Keratinocyte (primary cell): Measurements from ENCODE around the gene SHC1. TPM values are rescaled to one million over a fixed set of nuclear protein-coding genes. Genes with fewer than 3 reads are reported as not detected.

Experiments used
- DNase-seq: peaks from one replicate; pipeline ENCODE4 v3.0.0-alpha.2; 2011; ENCODE audit warnings: low read depth, missing footprints, low spot score
- FAIRE-seq: peaks from 2 replicates; lab custom pipeline; 2011; peaks lifted over from hg19 to GRCh38; lab: Jason Lieb, UNC
- H2AFZ ChIP-seq: 2 replicates; pipeline ENCODE4 v1.6.0; 2012; ENCODE audit warnings: low read length, control low read depth, inconsistent platforms; ENCODE audit not compliant: control insufficient read depth
- H3K27ac ChIP-seq: 2 replicates; pipeline ENCODE4 v1.5.1; 2011; ENCODE audit warnings: low read length; ENCODE audit not compliant: control insufficient read depth, insufficient read depth
- H3K27me3 ChIP-seq: 3 replicates; pipeline ENCODE4 v1.6.0; 2011; ENCODE audit warnings: low read length; ENCODE audit not compliant: control insufficient read depth, insufficient read depth; ENCODE audit errors: extremely low read depth
- H3K36me3 ChIP-seq, 2 experiments: 2 replicates in 1 of 2; 3 replicates in 1 of 2; pipeline ENCODE4 v1.5.1; 2011; ENCODE audit warnings: low read length in 2 of 2, mild to moderate bottlenecking in 1 of 2; ENCODE audit not compliant: control insufficient read depth in 2 of 2, insufficient read depth in 2 of 2; ENCODE audit errors: extremely low read depth in 1 of 2
- H3K4me1 ChIP-seq: 3 replicates; pipeline ENCODE4 v1.5.1; 2011; ENCODE audit warnings: low read length; ENCODE audit not compliant: control insufficient read depth, insufficient read depth; ENCODE audit errors: extremely low read depth
- H3K4me2 ChIP-seq: 3 replicates; pipeline ENCODE4 v1.6.0; 2011; ENCODE audit warnings: low read depth, low read length; ENCODE audit not compliant: control insufficient read depth, insufficient read depth; ENCODE audit errors: extremely low read depth
- H3K4me3 ChIP-seq, 3 experiments: fragments of 200-600 bp in 1 of 3; sonication (generic) in 1 of 3; 2 replicates in 2 of 3; 3 replicates in 1 of 3; pipeline ENCODE4 v1.5.1; 2011 to 2016; ENCODE audit warnings: low read length in 3 of 3, mild to moderate bottlenecking in 3 of 3, control low read depth in 2 of 3, inconsistent platforms in 1 of 3, low read depth in 1 of 3, mixed read lengths in 1 of 3, mixed run types in 1 of 3, moderate library complexity in 1 of 3; ENCODE audit not compliant: control insufficient read depth in 2 of 3, insufficient read depth in 2 of 3; ENCODE audit errors: extremely low read depth in 1 of 3
- H3K79me2 ChIP-seq: 2 replicates; pipeline ENCODE4 v1.6.0; 2012; ENCODE audit warnings: low read length; ENCODE audit not compliant: control insufficient read depth, insufficient read depth
- H3K9ac ChIP-seq: 3 replicates; pipeline ENCODE4 v1.6.0; 2011; ENCODE audit warnings: low read length; ENCODE audit not compliant: control insufficient read depth, insufficient read depth; ENCODE audit errors: extremely low read depth
- H3K9me1 ChIP-seq: 3 replicates; pipeline ENCODE4 v1.6.0; 2011; ENCODE audit warnings: low read length; ENCODE audit not compliant: control insufficient read depth, insufficient read depth; ENCODE audit errors: extremely low read depth
- H3K9me3 ChIP-seq: 2 replicates; pipeline ENCODE4 v1.5.1; 2012; ENCODE audit warnings: low read depth, low read length; ENCODE audit not compliant: control insufficient read depth
- H4K20me1 ChIP-seq: 3 replicates; pipeline ENCODE4 v1.6.0; 2011; ENCODE audit warnings: low read length; ENCODE audit not compliant: control insufficient read depth, insufficient read depth; ENCODE audit errors: extremely low read depth
- EZH2 ChIP-seq: IDR thresholded peaks from one replicate; pipeline ENCODE4 v1.6.1; 2012; ENCODE audit warnings: inconsistent platforms, mild to moderate bottlenecking, low read length, moderate library complexity
- dilution Hi-C: fragments of 300-500 bp; cut with MboI; formaldehyde crosslinking; loops from one replicate; pipeline ENCODE4 v1.7.0; 2020; ENCODE audit warnings: low sequenced_read_pairs; ENCODE audit not compliant: extremely low pct_ligation_motif_present
- polyA plus RNA-seq, 5 experiments: library from polyadenylated mRNA; depleted of rRNA in 3 of 5; stranded (reverse) in 3 of 5; stranded (forward) in 1 of 5; unstranded in 1 of 5; fragments of >200 nt; gene quantifications; 1 replicate in 1 of 5; 2 replicates in 3 of 5; 3 replicates in 1 of 5; pipeline versions ENCODE4 v1.2.1 to v1.2.3, GENCODE V29; 2011 to 2012; ENCODE audit warnings: missing spikeins in 2 of 5, low read depth in 1 of 5, low replicate concordance in 1 of 5
- TF ChIP-seq, protein P1 (sequence below), 3 experiments: IDR thresholded peaks in 1 of 3; conservative IDR thresholded peaks in 1 of 3; optimal IDR thresholded peaks in 1 of 3; 2 replicates in 2 of 3; 3 replicates in 1 of 3; pipeline versions ENCODE3 to v1.5.1; 2011; ENCODE audit warnings: low read length in 3 of 3, mild to moderate bottlenecking in 3 of 3, moderate library complexity in 2 of 3, control low read depth in 1 of 3, inconsistent platforms in 1 of 3; ENCODE audit not compliant: insufficient read depth in 2 of 3; ENCODE audit errors: extremely low read depth in 1 of 3

Gene SHC1
- polyA plus RNA-seq, 1 donor (not counting 4 experiments of a cell fraction or from before 2014, with no cell fraction given) = 245 TPM

DNA sequence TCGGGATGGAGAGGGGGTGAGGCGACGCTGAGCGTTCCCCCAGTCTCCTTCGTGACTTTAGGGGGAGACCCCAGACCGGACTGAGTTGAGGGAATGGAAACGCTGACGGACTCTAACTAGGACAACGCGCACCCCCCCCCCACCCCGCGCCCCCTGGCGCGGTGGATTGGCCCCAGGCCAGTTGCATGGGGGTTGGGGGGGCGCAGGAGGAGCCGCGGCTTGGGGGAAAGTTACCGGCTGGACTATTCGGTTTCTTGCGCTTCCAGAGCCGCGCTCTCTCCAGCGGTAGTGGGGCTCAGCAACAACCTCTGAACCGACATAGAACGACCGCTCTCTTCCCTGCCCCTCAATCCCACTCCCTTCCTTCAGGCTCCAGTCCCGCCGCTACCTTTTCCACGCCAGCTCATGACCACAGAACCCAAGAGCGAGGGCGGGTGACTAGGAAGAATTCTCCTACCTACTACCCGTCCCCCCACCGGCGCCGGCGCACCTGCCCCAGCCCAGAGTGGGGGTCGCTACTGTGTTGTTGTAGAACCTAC lies 32.7 kb upstream of the SHC1 start:
- Histone ChIP-seq H2AFZ (no peak overlapping the region), H3K27me3 (no peaks in the 10 kb centered on the region), H3K4me3 (peak overlapping the region; percentile 81 to 99 (median 81)), H3K4me1 (peaks cover 55% of the 10 kb centered on the region), H3K9ac (peak overlapping the region; percentile 89), H3K9me3 (no peaks in the 10 kb centered on the region), H4K20me1 (no peaks in the 10 kb centered on the region), H3K4me2 (peak overlapping the region; percentile 92), H3K9me1 (no peaks in the 10 kb centered on the region), H3K27ac (peak overlapping the region; percentile 81), H3K79me2 (peaks cover 54% of the 10 kb centered on the region), H3K36me3 (peaks cover 1 to 15% of the 10 kb centered on the region in 2 experiments)
- no peak for DNase-seq
- TF ChIP-seq, protein P1, sequence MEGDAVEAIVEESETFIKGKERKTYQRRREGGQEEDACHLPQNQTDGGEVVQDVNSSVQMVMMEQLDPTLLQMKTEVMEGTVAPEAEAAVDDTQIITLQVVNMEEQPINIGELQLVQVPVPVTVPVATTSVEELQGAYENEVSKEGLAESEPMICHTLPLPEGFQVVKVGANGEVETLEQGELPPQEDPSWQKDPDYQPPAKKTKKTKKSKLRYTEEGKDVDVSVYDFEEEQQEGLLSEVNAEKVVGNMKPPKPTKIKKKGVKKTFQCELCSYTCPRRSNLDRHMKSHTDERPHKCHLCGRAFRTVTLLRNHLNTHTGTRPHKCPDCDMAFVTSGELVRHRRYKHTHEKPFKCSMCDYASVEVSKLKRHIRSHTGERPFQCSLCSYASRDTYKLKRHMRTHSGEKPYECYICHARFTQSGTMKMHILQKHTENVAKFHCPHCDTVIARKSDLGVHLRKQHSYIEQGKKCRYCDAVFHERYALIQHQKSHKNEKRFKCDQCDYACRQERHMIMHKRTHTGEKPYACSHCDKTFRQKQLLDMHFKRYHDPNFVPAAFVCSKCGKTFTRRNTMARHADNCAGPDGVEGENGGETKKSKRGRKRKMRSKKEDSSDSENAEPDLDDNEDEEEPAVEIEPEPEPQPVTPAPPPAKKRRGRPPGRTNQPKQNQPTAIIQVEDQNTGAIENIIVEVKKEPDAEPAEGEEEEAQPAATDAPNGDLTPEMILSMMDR (optimal IDR thresholded peaks at IDR 0.05 in 1 of 3, IDR thresholded peaks at IDR 0.05 in 1 of 3, conservative IDR thresholded peaks at IDR 0.05 in 1 of 3; ENCODE audit: extremely low read depth in 1 of 3, insufficient read depth in 2 of 3, low read length in 3 of 3) = no peak
- TF ChIP-seq EZH2 = no peak
- dilution Hi-C loops = no loop called here
- no peak for FAIRE-seq

DNA sequence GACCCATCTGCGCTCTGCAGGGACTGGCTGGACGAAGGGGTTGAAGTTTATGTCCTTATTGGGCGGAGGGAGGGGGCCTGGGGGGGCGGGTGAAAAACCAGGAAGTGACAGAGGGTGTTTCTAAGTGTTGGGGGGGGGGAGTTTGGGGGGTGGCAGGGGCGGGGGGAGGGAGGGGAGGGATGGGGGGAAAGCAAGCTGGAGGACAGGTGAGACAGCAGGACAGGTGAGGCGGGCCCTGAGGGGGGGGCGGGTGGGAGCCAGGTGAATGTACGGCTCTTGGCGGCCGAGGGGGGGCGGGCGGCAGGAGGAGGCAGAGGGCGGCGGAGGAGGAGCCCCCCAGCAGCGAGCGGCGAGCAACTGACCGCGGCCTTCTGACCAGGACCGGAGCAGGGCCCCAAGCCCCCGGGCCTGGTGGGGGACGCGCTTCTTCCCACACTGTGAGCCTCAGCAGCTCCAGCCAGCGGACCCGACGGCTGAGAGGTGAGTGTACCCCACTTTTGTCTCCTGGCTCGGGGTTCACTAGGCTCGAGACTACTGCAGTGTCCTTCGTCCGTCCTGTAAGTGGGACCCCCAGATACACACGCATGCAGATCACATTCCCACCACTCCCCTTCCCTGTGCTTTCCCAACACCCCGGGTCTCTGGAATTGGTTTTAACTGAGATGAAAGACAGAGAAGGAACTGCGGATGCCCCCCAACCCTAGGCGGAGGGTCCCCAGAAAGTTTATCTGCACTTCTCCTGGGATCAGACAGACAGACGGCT lies 32.1 kb upstream of the SHC1 start, which contains the start of gene ZBTB7B:
TSS of gene ZBTB7B (plus strand) at position 339 of the 763 bp plus-strand sequence. CDS start 11,859 bp downstream, outside the sequence.
- dilution Hi-C loops = no loop called here
- DNase-seq (no peak), FAIRE-seq (no peak)
- peak within 1 kb of the TSS; percentile 90 for H2AFZ ChIP-seq
- H4K20me1 ChIP-seq = no peaks in the 10 kb centered on the region
- H3K4me3 ChIP-seq = peak within 1 kb of the TSS; percentile 81 to 99 (median 87)
- H3K4me2 ChIP-seq = peak within 1 kb of the TSS; percentile 92
- peak within 1 kb of the TSS; percentile 89 for H3K9ac ChIP-seq
- H3K9me1 ChIP-seq = no peaks in the 10 kb centered on the region
- H3K79me2 ChIP-seq = peaks cover 47% of the 10 kb centered on the region
- TF ChIP-seq, protein P1 (optimal IDR thresholded peaks at IDR 0.05 in 1 of 3, IDR thresholded peaks at IDR 0.05 in 1 of 3, conservative IDR thresholded peaks at IDR 0.05 in 1 of 3; ENCODE audit: extremely low read depth in 1 of 3, insufficient read depth in 2 of 3, low read length in 3 of 3) = no peak
- no peak for TF ChIP-seq EZH2
- H3K27me3 ChIP-seq = no peaks in the 10 kb centered on the region
- H3K4me1 ChIP-seq = peaks cover 48% of the 10 kb centered on the region
- H3K36me3 ChIP-seq = peaks cover 1 to 15% of the 10 kb centered on the region in 2 experiments
- peak within 1 kb of the TSS; percentile 81 for H3K27ac ChIP-seq
- H3K9me3 ChIP-seq = no peaks in the 10 kb centered on the region
